Measurements from ENCODE around the gene NABP2. TPM values are rescaled to one million over a fixed set of nuclear protein-coding genes. Genes with fewer than 3 reads are reported as not detected.

NABP2 gene
- total RNA-seq, 1 donor from 2014 or later, result 36.6 TPM

DNA sequence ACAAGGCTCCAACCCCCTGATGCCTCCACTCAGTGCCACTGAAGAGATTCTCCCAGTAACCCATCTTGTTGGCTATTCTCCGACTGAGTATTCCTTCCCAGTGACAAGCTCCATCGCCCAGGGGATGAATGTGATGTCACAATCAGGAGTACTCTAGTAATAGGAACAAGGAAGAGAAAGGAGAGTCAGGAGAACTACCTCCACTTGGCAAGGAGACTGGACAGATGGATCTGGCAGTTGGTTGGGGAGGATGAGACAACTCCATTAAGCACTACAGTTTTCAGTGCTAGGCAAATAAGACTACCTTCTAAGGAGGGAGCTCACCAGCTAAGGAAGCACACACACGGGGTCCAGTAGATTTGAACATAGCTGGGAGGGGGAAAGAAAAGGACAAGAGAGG, 7.7 kb upstream of the NABP2 start:
- Mint-ChIP-seq H3K27me3 (ENCODE audit: low read depth) (no peaks in the 10 kb centered on the region), H3K4me3 (ENCODE audit: unreplicated experiment) (peak overlapping the region; percentile 7), H3K36me3 (ENCODE audit: low read depth) (peaks cover 26% of the 10 kb centered on the region), H3K9me3 (ENCODE audit: low read depth) (no peaks in the 10 kb centered on the region), H3K27ac (ENCODE audit: unreplicated experiment) (peak overlapping the region; percentile 49), H3K4me1 (ENCODE audit: low read depth) (peaks cover 16% of the 10 kb centered on the region)
- no peak for DNase-seq (ENCODE audit: low spot score)
- TF ChIP-seq, protein P1, sequence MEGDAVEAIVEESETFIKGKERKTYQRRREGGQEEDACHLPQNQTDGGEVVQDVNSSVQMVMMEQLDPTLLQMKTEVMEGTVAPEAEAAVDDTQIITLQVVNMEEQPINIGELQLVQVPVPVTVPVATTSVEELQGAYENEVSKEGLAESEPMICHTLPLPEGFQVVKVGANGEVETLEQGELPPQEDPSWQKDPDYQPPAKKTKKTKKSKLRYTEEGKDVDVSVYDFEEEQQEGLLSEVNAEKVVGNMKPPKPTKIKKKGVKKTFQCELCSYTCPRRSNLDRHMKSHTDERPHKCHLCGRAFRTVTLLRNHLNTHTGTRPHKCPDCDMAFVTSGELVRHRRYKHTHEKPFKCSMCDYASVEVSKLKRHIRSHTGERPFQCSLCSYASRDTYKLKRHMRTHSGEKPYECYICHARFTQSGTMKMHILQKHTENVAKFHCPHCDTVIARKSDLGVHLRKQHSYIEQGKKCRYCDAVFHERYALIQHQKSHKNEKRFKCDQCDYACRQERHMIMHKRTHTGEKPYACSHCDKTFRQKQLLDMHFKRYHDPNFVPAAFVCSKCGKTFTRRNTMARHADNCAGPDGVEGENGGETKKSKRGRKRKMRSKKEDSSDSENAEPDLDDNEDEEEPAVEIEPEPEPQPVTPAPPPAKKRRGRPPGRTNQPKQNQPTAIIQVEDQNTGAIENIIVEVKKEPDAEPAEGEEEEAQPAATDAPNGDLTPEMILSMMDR (IDR thresholded peaks at IDR 0.05), result no peak

DNA sequence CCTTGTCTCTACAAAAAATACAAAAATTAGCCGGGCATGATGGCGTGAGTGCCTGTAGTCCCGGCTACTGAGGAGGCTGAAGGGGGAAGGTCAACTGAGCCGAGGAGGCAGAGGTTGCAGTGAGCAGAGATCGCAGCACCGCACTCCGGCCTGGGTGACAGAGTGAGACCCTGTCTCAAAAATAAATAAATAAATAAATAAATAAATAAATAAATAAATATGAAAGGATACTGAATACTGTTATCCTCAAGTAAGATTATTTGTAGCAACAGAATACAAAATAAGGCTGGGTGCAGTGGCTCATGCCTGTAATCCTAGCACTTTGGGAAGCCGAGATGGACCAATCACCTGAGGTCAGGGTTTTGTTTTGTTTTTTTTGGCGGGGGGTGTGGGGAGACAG, 4.3 kb upstream of the NABP2 start:
- peaks cover 9% of the 10 kb centered on the region for H3K36me3 Mint-ChIP-seq (ENCODE audit: low read depth)
- DNase-seq (ENCODE audit: low spot score), result no peak
- H3K27me3 Mint-ChIP-seq (ENCODE audit: low read depth), result no peaks in the 10 kb centered on the region
- TF ChIP-seq, protein P1 (IDR thresholded peaks at IDR 0.05), result no peak
- no peaks in the 10 kb centered on the region for H3K9me3 Mint-ChIP-seq (ENCODE audit: low read depth)
- H3K27ac Mint-ChIP-seq (ENCODE audit: unreplicated experiment), result no peak overlapping the region
- H3K4me1 Mint-ChIP-seq (ENCODE audit: low read depth), result peaks cover 38% of the 10 kb centered on the region
- H3K4me3 Mint-ChIP-seq (ENCODE audit: unreplicated experiment), result peak overlapping the region; percentile 99

DNA sequence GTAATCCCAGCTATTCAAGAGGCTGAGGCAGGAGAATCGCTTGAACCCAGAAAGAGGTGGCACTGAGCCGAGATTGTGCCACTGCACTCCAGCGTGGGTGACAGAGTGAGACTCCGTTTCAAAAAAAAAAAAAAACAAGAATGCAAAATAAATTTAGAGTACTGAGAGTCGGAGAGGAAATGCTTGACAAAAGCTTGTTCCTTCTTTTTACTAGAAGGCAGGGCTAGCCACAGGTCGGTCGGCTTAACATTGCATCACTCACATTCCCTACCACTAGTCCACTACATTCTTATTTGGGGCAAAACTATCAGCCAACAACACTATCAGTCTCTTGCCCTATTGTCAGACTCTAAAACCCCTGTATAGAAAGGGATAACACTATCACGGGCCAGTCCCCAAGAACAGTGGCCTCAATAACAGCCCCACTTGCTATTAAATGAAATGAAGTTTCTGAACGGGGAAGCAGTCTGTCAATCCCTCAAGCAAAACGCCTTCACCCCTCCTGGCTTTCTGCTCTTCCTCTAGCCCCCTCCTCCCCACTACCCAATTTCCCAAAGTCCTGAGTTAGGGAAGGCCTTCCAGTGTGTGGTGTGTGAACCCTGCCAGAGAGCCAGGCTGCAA, 3.4 kb upstream of the NABP2 start:
- Mint-ChIP-seq H3K27ac (ENCODE audit: unreplicated experiment) (peak overlapping the region; percentile 100), H3K27me3 (ENCODE audit: low read depth) (no peaks in the 10 kb centered on the region), H3K36me3 (ENCODE audit: low read depth) (peaks cover 4% of the 10 kb centered on the region), H3K4me1 (ENCODE audit: low read depth) (peaks cover 43% of the 10 kb centered on the region), H3K9me3 (ENCODE audit: low read depth) (no peaks in the 10 kb centered on the region), H3K4me3 (ENCODE audit: unreplicated experiment) (peak overlapping the region; percentile 99)
- no peak for DNase-seq (ENCODE audit: low spot score)
- TF ChIP-seq, protein P1 (IDR thresholded peaks at IDR 0.05), result no peak

DNA sequence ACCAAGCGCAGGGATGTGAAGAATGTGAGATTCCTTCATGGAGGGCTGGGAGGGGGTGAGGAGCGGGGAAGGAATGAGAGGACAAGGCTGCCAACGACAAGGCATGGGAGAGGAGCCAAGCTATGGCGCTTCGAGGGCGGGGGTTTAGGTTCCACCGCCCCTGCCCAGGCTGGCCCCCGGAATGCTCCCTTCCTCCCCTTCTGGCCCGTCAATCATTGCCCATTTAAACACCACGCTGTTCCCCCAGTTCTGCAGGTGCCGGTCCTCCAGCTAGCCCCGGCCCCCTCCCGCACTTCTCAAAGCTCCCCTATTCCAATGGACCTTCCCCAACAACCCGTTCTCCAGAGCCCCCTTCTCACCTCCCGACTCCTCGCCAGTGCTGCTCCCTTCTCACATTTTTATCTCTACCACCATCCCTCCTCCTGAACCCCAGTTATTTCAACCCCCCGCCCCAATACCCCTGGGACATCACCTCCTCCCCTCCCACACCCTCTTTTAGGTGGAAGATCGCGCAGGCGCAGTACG, 2.8 kb upstream of the NABP2 start:
- Mint-ChIP-seq H3K4me3 (ENCODE audit: unreplicated experiment) (peak overlapping the region; percentile 99), H3K36me3 (ENCODE audit: low read depth) (peaks cover 4% of the 10 kb centered on the region), H3K4me1 (ENCODE audit: low read depth) (peaks cover 43% of the 10 kb centered on the region), H3K27ac (ENCODE audit: unreplicated experiment) (peak overlapping the region; percentile 100), H3K27me3 (ENCODE audit: low read depth) (no peaks in the 10 kb centered on the region), H3K9me3 (ENCODE audit: low read depth) (no peaks in the 10 kb centered on the region)
- DNase-seq (ENCODE audit: low spot score), result no peak
- TF ChIP-seq, protein P1 (IDR thresholded peaks at IDR 0.05), result no peak

DNA sequence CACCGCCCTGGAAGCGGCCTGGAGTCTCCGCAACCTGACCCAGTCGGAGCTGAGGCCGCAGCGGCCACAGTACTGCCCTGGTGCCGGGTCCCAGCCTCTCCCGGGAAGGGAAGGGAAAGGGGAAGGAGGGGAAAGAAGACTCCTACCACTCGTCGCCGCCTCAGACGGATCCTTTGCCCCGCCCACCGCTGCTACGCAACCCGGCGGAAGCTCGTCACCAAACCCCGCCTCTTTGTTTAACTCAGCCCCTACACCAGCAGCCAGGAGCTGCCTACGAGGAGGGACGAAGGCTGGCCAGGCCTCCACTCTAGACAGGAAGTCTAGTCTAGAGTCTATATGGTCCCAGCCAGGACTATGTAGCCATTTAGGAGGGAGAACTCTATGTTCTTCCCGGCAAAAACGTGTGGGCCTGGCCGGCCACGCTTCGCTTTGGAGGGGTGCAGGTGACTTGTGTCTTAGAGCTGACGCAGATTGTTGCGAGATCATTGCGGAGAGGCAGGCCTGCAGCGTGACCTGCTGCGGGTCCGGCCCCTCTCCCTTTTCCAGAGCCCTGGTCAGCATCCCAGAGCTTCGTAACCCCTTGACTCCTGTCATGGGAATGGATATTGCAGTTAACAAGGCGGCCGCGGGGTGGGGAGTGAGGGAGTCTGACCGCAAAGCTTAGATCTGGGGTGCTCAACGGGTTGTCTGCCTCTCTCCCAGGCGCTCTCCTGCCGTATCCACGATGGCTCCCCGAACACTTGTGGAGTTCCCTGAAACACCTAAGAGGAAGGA, 2.2 kb upstream of the NABP2 start, which contains the start of gene RNF41:
TSS of gene RNF41 (minus strand) at position 166 of the 774 bp plus-strand sequence. CDS start 7,875 bp downstream, outside the sequence.
- peak; percentile 99 for DNase-seq (ENCODE audit: low spot score)
- Mint-ChIP-seq H3K36me3 (ENCODE audit: low read depth) (peaks cover 2% of the 10 kb centered on the region), H3K27me3 (ENCODE audit: low read depth) (no peaks in the 10 kb centered on the region), H3K4me1 (ENCODE audit: low read depth) (peaks cover 40% of the 10 kb centered on the region), H3K9me3 (ENCODE audit: low read depth) (no peaks in the 10 kb centered on the region), H3K4me3 (ENCODE audit: unreplicated experiment) (peak within 1 kb of the TSS; percentile 99), H3K27ac (ENCODE audit: unreplicated experiment) (peak within 1 kb of the TSS; percentile 100)
- TF ChIP-seq, protein P1 (IDR thresholded peaks at IDR 0.05), result peak; percentile 39
